Skeletal muscle tissue (tissue), 4 donors: Measurements from ENCODE around the gene CD48. TPM values are rescaled to one million over a fixed set of nuclear protein-coding genes. Genes with fewer than 3 reads are reported as not detected.
A peak's percentile ranks its signal among the peaks of the same experiment; 100 is the strongest.

Experiments
- H3K27ac ChIP-seq: one replicate; pipeline ENCODE4 v1.7.0; 2013; ENCODE audit warnings: mild to moderate bottlenecking, low read depth, low read length, inconsistent platforms
- H3K27me3 ChIP-seq, 3 donors: one replicate each; pipeline ENCODE4 v1.7.0; 2013; ENCODE audit warnings: low read length in 3 of 3; ENCODE audit not compliant: control insufficient read depth in 3 of 3, insufficient read depth in 3 of 3
- H3K36me3 ChIP-seq, 3 donors: one replicate each; pipeline ENCODE4 v1.7.0; 2013; ENCODE audit warnings: low read length in 3 of 3; ENCODE audit not compliant: control insufficient read depth in 3 of 3, insufficient read depth in 3 of 3
- H3K4me1 ChIP-seq, 3 donors: one replicate each; pipeline ENCODE4 v1.7.0; 2013; ENCODE audit warnings: low read length in 3 of 3, mild to moderate bottlenecking in 3 of 3; ENCODE audit not compliant: control insufficient read depth in 3 of 3, insufficient read depth in 3 of 3
- H3K4me3 ChIP-seq, 3 donors: one replicate each; pipeline ENCODE4 v1.7.0; 2013; ENCODE audit warnings: low read length in 3 of 3
- H3K9ac ChIP-seq, 3 donors: one replicate each; pipeline ENCODE4 v1.7.0; 2013; ENCODE audit warnings: low read length in 3 of 3, mild to moderate bottlenecking in 3 of 3, moderate library complexity in 2 of 3, low read depth in 1 of 3
- H3K9me3 ChIP-seq, 3 donors: one replicate each; pipeline ENCODE4 v1.7.0; 2013; ENCODE audit warnings: low read length in 3 of 3; ENCODE audit not compliant: control insufficient read depth in 3 of 3
- total RNA-seq: library from RNA; depleted of rRNA; stranded (reverse); fragments of >200 nt; gene quantifications from one replicate; pipeline ENCODE4 v1.2.3, GENCODE V29; 2014
- donor health status: Osteomylitis.

Gene CD48
- total RNA-seq, 1 donor from 2014 or later: 5.2 TPM

DNA sequence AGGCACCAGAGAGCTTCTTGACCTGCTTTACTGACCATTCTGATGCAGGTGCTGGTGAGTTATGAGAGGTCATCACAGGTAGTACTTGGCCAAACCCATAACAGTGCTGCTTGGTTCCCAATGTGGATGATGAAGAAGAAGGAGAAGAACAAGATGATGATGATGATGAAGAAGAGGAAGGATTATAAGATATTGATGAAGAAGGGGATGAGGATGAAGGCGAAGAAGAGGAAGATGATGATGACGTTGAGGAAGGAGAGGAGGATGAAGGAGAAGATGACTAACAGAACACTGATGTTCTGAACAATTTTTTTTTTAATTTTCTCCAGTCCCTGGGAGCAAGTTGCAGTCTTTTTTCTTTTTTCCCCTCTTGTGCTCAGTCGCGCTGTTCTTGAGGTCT lies 40.9 kb downstream of the CD48 start:
- H3K9ac ChIP-seq: no peak overlapping the region
- no peak overlapping the region for H3K4me3 ChIP-seq
- H3K9me3 ChIP-seq: no peaks in the 10 kb centered on the region
- H3K27ac ChIP-seq: no peak overlapping the region
- no peaks in the 10 kb centered on the region for H3K4me1 ChIP-seq
- no peaks in the 10 kb centered on the region for H3K36me3 ChIP-seq
- peaks cover 0 to 13% (median 0%) of the 10 kb centered on the region in 3 donors for H3K27me3 ChIP-seq

DNA sequence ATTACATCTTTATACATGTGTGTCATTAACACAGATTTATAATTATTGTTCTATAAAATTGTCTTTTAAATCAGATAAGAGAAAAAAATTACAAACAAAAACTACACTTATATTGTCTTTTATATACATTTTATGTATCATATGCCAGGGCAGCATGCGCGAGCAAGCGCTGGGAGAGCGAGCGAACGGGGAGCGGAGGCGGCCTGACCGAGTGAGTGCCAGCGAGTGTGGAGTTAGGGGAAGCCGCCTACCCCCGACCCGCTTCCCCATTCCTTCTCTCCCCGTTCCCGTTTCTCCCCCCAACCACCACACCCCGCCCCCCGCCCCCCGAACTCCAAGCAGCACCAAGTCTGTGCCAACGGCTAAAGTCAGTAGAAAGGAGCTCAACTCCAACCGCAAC lies 41.8 kb downstream of the CD48 start:
- Histone ChIP-seq H3K4me1 (peaks cover 0 to 3% (median 0%) of the 10 kb centered on the region in 3 donors), H3K27me3 (peaks cover 0 to 9% (median 0%) of the 10 kb centered on the region in 3 donors), H3K36me3 (no peaks in the 10 kb centered on the region), H3K9me3 (no peaks in the 10 kb centered on the region), H3K9ac (no peak overlapping the region), H3K4me3 (no peak overlapping the region), H3K27ac (no peak overlapping the region)

DNA sequence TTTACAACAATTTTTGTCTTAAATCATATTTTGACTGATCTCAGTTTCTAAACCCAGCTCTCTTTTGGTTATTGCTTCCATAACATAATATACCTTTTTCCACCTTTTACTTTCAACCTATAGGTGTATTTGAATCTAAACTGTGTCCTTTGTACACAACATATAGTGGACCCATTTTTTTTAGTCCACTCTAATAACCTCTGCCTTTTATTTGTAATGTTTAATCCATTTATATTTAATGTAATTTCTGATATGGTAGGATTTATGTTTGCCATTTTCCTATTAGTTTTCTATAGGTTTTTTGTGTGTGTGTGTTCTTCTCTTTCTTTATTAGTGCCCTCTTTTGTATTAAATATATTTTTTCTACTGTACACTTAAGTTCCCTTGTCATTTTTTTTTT lies 42.3 kb downstream of the CD48 start:
- no peak overlapping the region for H3K9ac ChIP-seq
- H3K27me3 ChIP-seq: peaks cover 0 to 6% (median 0%) of the 10 kb centered on the region in 3 donors
- H3K4me1 ChIP-seq: peaks cover 0 to 3% (median 0%) of the 10 kb centered on the region in 3 donors

DNA sequence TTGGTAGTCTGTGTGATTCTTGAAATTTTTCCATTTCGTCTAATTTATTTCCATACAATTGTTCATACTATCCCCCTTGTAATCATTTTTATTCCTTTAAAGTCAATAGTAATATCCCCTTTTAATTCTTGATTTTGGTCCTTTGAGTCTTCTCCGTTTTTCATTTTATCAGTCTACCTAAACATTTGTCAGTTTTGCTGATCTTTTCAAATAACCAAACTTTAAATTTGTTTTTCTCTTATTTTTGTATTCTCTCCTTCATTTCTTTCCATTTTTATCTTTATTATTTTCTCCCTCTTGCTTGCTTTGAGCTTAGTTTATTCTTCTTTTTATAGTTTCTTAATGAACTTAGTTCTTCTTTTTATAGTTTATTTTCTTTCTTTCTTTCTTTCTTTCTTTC lies 43.7 kb downstream of the CD48 start:
- Histone ChIP-seq H3K27me3 (no peaks in the 10 kb centered on the region), H3K4me1 (peaks cover 0 to 3% (median 0%) of the 10 kb centered on the region in 3 donors), H3K4me3 (no peak overlapping the region), H3K36me3 (no peaks in the 10 kb centered on the region), H3K9ac (no peak overlapping the region), H3K9me3 (no peaks in the 10 kb centered on the region), H3K27ac (no peak overlapping the region)

More for the DNA sequence above, 42.3 kb downstream of the CD48 start:
- Histone ChIP-seq H3K4me3 (no peak overlapping the region), H3K9me3 (no peaks in the 10 kb centered on the region), H3K36me3 (no peaks in the 10 kb centered on the region), H3K27ac (no peak overlapping the region)

DNA sequence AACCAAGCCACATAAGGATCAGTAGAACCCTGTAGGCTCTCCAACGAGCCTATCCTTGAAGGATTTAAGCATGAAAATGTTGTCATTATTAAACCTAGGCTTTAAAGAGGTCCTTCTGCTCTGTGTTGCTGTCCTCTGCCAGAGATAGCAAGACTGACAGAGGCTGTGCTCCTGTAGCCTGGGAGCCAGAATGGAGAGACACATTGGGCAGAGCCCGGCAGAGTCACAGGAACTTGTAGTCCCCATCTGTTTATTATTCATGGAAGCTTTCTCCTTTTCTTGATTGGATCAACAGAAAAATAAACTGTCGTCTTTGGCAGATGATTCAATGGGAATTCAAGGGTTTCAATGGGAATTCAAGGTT lies 45.6 kb downstream of the CD48 start:
- Histone ChIP-seq H3K4me1 (peaks cover 0 to 3% (median 0%) of the 10 kb centered on the region in 3 donors), H3K27ac (peak overlapping the region; percentile 54), H3K9ac (no peak overlapping the region), H3K4me3 (no peak overlapping the region), H3K27me3 (no peaks in the 10 kb centered on the region), H3K36me3 (no peaks in the 10 kb centered on the region), H3K9me3 (no peaks in the 10 kb centered on the region)

DNA sequence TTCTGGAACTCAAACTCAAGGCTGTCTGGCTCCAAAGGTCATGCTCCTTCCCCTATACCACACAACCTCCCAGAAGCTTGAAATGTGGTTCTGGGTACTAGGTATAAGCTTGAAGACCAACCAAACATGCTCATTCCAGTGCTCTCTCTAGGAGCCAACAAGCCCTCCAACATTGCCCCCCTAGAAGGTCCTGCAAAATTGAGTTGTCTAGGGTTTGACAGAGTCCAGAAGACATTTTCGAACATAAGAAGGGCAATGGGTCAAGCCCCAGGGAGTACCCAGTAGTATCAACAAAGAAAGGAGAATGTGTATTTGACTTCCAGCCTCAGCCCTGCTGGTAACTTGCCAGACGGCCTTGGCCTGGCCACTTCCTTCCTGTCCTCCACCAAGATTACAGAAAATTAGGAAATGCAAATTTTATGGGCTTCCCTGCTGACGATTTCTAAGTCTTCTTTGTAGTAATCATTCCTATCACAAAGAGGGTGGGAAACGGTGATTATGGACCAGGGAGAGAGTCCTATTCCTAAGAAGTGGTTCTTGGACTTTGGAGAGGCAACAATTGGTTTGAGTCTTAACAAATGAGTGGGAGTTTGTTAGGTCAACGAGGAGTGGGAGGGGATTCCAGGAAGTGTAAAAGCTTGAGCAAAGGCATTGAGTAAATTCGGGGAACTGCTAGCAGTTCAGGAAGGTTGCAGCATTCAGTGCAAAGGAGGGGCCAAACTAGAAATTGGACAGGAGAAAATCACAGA lies 46.1 kb downstream of the CD48 start:
- H3K27ac ChIP-seq: peak overlapping the region; percentile 54
- no peak overlapping the region for H3K4me3 ChIP-seq
- no peak overlapping the region for H3K9ac ChIP-seq
- H3K36me3 ChIP-seq: no peaks in the 10 kb centered on the region
- H3K27me3 ChIP-seq: no peaks in the 10 kb centered on the region
- peaks cover 0 to 3% (median 0%) of the 10 kb centered on the region in 3 donors for H3K4me1 ChIP-seq
- H3K9me3 ChIP-seq: no peaks in the 10 kb centered on the region

DNA sequence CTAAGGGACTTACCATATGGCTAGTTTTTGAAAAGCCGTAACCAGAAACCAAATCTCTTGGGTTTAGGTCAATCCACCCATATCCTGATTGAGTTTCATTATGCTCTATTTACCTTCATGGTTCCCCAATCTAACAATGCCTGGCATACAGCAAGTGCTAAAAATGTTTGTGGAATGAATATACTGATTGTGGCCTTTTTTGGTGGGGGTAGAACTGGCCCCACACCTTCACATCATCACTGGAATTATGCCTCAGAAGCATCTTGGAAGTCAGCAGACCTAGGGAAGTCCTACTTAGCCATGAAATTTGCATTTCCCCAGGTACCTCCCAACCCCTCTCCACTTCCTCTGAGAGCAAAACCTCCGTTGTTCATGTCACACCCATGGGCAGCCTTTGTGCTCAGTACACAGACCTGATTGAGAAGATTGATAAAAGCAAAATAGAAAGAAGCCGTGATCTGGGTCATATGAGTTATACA lies 47.0 kb downstream of the CD48 start:
- peaks cover 0 to 3% (median 0%) of the 10 kb centered on the region in 3 donors for H3K4me1 ChIP-seq

DNA sequence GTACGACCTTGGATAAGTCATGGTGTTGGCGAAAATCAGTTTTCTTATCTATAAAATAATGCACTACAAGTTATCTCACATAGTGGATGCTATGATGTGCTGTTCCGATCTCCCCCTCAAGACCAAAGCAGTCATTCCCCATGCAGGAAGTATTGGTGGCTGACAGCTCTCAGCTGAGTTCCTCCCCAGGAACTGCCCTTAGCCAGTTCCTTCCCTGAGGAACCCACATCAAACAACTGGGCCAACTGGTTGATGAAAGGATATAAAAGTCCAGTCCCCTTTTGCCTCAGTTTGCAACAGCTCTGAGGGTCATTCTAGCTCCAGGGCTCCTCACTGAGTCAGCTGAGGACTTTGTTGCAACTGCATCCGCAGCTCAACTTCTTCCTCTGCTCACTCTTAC lies 48.7 kb downstream of the CD48 start:
- H3K36me3 ChIP-seq: no peaks in the 10 kb centered on the region
- H3K4me1 ChIP-seq: peaks cover 0 to 3% (median 0%) of the 10 kb centered on the region in 3 donors
- no peak overlapping the region for H3K4me3 ChIP-seq
- H3K9me3 ChIP-seq: no peaks in the 10 kb centered on the region
- no peak overlapping the region for H3K9ac ChIP-seq
- no peak overlapping the region for H3K27ac ChIP-seq
- no peaks in the 10 kb centered on the region for H3K27me3 ChIP-seq

More for the DNA sequence above, 47.0 kb downstream of the CD48 start:
- H3K4me3 ChIP-seq: no peak overlapping the region
- no peaks in the 10 kb centered on the region for H3K9me3 ChIP-seq
- H3K9ac ChIP-seq: no peak overlapping the region
- no peaks in the 10 kb centered on the region for H3K27me3 ChIP-seq
- no peaks in the 10 kb centered on the region for H3K36me3 ChIP-seq
- H3K27ac ChIP-seq: peak overlapping the region; percentile 23

DNA sequence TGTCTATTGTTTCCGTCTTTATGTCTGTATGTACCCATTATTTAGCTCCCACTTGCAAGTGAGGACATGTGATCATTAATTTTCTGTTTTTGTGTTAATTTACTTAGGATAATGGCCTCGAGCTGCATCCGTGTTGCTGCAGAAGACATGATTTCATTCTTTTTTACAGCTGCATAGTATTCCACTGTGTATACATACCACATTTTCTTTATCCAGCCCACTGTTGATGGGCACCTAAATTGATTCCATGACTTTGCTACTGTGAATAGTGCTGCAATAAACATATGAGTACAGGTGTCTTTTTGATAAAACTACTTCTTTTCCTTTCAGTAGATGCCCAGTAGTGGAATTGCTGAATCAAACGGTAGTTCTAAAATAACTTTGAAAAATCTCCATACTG lies 52.1 kb downstream of the CD48 start:
- Histone ChIP-seq H3K9me3 (no peaks in the 10 kb centered on the region), H3K4me1 (no peaks in the 10 kb centered on the region), H3K27me3 (no peaks in the 10 kb centered on the region), H3K9ac (no peak overlapping the region), H3K36me3 (no peaks in the 10 kb centered on the region), H3K4me3 (no peak overlapping the region), H3K27ac (no peak overlapping the region)

DNA sequence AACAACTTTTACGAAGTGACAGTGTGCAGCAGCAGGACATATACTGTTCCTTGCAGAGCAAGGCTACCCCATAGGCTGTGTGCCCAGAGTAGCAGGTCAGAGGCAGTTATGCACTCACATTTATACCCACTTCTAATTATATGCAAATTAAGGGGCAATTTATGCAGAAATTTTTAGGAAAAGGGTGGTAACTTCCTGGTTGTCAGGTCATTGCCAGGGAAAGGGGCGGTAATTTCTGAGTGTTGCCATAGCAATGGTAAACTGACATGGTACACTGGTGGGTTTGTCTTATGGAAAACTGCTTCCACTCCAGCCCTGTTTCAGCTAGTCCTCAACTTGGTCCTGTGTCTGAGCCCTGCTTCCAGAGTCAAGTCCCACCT lies 52.8 kb downstream of the CD48 start:
- Histone ChIP-seq H3K4me1 (no peaks in the 10 kb centered on the region), H3K36me3 (no peaks in the 10 kb centered on the region), H3K27me3 (no peaks in the 10 kb centered on the region), H3K9me3 (no peaks in the 10 kb centered on the region), H3K27ac (no peak overlapping the region), H3K4me3 (no peak overlapping the region), H3K9ac (no peak overlapping the region)
